ENCODE results near the gene STEAP1B.

The STEAP1B gene

DNA sequence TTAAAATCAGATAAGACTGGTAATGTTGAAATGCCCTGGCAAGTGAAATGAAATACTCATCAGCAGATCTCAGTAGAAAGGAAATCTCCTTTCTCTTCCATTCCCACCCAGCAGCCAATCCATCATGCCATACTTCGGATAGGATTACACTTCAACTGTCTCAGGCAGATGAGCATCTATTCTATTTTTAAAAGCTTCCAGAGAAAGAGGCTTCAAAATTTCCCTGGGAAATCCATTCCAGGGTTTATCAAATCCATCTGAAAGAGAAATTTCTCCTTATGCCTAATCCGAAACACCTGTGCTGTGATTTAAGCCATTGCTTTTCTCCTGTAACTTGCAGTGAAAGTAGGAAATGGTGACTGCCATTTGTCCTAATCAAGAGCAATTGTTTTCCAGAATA, 82.6 kb downstream of the STEAP1B start:
- Histone ChIP-seq H3K9ac (ENCODE audit: low read depth, low read length, poor library complexity, severe bottlenecking) (no peak overlapping the region), H3K79me2 (ENCODE audit: insufficient read depth, low read length) (no peaks in the 10 kb centered on the region), H2AFZ (ENCODE audit: low read length) (no peak overlapping the region), H3K4me3 (ENCODE audit: low read length, poor library complexity, severe bottlenecking) (no peak overlapping the region), H3K36me3 (ENCODE audit: insufficient read depth, low read length) (no peaks in the 10 kb centered on the region), H3K4me1 (ENCODE audit: insufficient read depth, low read length, poor library complexity, severe bottlenecking) (no peaks in the 10 kb centered on the region), H3K9me2 (replicated peaks; ENCODE audit: low read depth, low read length) (no peaks in the 10 kb centered on the region), H3F3A (ENCODE audit: low read depth) (no peaks in the 10 kb centered on the region), H3K27me3 (ENCODE audit: insufficient read depth, low read length, poor library complexity, severe bottlenecking) (no peaks in the 10 kb centered on the region), H3K9me3 (ENCODE audit: insufficient read depth, low read depth, low read length) (no peaks in the 10 kb centered on the region), H3K4me2 (ENCODE audit: low read depth, low read length, poor library complexity, severe bottlenecking) (no peak overlapping the region), H4K20me1 (ENCODE audit: insufficient read depth, low read length, poor library complexity, severe bottlenecking) (no peaks in the 10 kb centered on the region)
- no peak for TF ChIP-seq EZH2phosphoT487 (IDR thresholded peaks at IDR 0.05; ENCODE audit: borderline replicate concordance)
- TF ChIP-seq, protein P1, sequence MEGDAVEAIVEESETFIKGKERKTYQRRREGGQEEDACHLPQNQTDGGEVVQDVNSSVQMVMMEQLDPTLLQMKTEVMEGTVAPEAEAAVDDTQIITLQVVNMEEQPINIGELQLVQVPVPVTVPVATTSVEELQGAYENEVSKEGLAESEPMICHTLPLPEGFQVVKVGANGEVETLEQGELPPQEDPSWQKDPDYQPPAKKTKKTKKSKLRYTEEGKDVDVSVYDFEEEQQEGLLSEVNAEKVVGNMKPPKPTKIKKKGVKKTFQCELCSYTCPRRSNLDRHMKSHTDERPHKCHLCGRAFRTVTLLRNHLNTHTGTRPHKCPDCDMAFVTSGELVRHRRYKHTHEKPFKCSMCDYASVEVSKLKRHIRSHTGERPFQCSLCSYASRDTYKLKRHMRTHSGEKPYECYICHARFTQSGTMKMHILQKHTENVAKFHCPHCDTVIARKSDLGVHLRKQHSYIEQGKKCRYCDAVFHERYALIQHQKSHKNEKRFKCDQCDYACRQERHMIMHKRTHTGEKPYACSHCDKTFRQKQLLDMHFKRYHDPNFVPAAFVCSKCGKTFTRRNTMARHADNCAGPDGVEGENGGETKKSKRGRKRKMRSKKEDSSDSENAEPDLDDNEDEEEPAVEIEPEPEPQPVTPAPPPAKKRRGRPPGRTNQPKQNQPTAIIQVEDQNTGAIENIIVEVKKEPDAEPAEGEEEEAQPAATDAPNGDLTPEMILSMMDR (conservative IDR thresholded peaks at IDR 0.05; ENCODE audit: low read length), result no peak

DNA sequence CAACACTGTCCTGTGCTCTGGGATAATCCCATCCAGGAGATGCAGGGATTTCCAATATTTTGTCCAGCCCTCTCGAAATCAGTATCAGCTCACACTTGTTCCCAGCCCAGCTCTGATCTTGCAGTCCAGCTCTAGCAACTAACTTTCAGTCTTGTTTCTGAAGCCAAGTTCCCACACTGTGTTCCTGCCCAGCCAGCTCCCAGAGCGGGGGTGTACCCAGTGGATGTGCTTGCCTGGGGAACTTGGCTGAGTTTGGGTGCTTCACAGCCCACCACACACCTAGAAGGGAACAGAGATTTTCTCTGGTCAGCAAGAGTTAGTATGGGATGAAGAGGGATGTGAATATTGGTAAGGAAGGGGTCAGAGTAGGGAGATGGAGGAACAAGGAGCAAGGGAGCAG, 85.6 kb downstream of the STEAP1B start:
- no peak overlapping the region for H3K9ac ChIP-seq (ENCODE audit: low read depth, low read length, poor library complexity, severe bottlenecking)
- no peaks in the 10 kb centered on the region for H3F3A ChIP-seq (ENCODE audit: low read depth)
- no peaks in the 10 kb centered on the region for H3K9me2 ChIP-seq (replicated peaks; ENCODE audit: low read depth, low read length)
- H3K4me2 ChIP-seq (ENCODE audit: low read depth, low read length, poor library complexity, severe bottlenecking), result no peak overlapping the region
- H3K4me3 ChIP-seq (ENCODE audit: low read length, poor library complexity, severe bottlenecking), result no peak overlapping the region
- no peaks in the 10 kb centered on the region for H4K20me1 ChIP-seq (ENCODE audit: insufficient read depth, low read length, poor library complexity, severe bottlenecking)
- no peaks in the 10 kb centered on the region for H3K4me1 ChIP-seq (ENCODE audit: insufficient read depth, low read length, poor library complexity, severe bottlenecking)
- H3K27me3 ChIP-seq (ENCODE audit: insufficient read depth, low read length, poor library complexity, severe bottlenecking), result no peaks in the 10 kb centered on the region
- H3K79me2 ChIP-seq (ENCODE audit: insufficient read depth, low read length), result no peaks in the 10 kb centered on the region
- no peak for TF ChIP-seq EZH2phosphoT487 (IDR thresholded peaks at IDR 0.05; ENCODE audit: borderline replicate concordance)
- TF ChIP-seq, protein P1 (conservative IDR thresholded peaks at IDR 0.05; ENCODE audit: low read length), result no peak
- no peaks in the 10 kb centered on the region for H3K36me3 ChIP-seq (ENCODE audit: insufficient read depth, low read length)
- no peaks in the 10 kb centered on the region for H3K9me3 ChIP-seq (ENCODE audit: insufficient read depth, low read depth, low read length)
- no peak overlapping the region for H2AFZ ChIP-seq (ENCODE audit: low read length)

DNA sequence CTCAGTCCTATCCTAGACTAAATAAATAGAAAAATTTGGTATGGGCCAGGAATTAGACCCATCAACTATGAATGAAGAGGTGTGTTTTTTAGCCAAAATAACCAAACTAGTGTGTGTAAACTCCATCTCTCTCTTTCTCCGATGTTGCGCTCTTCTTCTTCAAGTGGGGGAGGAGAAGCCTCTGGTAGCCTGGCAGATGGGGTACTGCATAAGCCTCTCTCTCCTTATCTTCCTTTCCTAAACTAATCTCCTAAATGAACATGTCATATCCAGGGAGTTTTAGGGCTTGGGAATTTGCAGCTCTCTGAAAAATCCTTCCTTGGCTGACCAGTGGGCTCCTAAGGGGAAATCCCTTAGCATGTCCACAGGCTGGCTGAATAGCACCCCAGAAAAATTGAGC, 86.8 kb downstream of the STEAP1B start:
- TF ChIP-seq EZH2phosphoT487 (IDR thresholded peaks at IDR 0.05; ENCODE audit: borderline replicate concordance), result no peak
- TF ChIP-seq, protein P1 (conservative IDR thresholded peaks at IDR 0.05; ENCODE audit: low read length), result no peak
- Histone ChIP-seq H3K9me3 (ENCODE audit: insufficient read depth, low read depth, low read length) (no peaks in the 10 kb centered on the region), H3K4me2 (ENCODE audit: low read depth, low read length, poor library complexity, severe bottlenecking) (no peak overlapping the region), H3K27me3 (ENCODE audit: insufficient read depth, low read length, poor library complexity, severe bottlenecking) (no peaks in the 10 kb centered on the region), H2AFZ (ENCODE audit: low read length) (no peak overlapping the region), H4K20me1 (ENCODE audit: insufficient read depth, low read length, poor library complexity, severe bottlenecking) (no peaks in the 10 kb centered on the region), H3K9ac (ENCODE audit: low read depth, low read length, poor library complexity, severe bottlenecking) (no peak overlapping the region), H3F3A (ENCODE audit: low read depth) (no peaks in the 10 kb centered on the region), H3K4me3 (ENCODE audit: low read length, poor library complexity, severe bottlenecking) (no peak overlapping the region), H3K36me3 (ENCODE audit: insufficient read depth, low read length) (no peaks in the 10 kb centered on the region), H3K9me2 (replicated peaks; ENCODE audit: low read depth, low read length) (no peaks in the 10 kb centered on the region), H3K4me1 (ENCODE audit: insufficient read depth, low read length, poor library complexity, severe bottlenecking) (no peaks in the 10 kb centered on the region), H3K79me2 (ENCODE audit: insufficient read depth, low read length) (no peaks in the 10 kb centered on the region)
